ENCODE data around the gene SERPINB6.
"Not testable (repeated sequence)": the region's sequence is repeated elsewhere in the genome, so short reads cannot be mapped to it uniquely, and the experiment has no call there.

The SERPINB6 gene

GRCh38 chr6:2919401-2919800 lies 52.0 kb downstream of the SERPINB6 start:
- intact Hi-C loops (cut with DNase I) = no loop called here
- DNase-seq = peak in 1 of 10 donors; percentile 62

- intact Hi-C loops (cut with DNase I) = no loop called here
- peak in 1 of 10 donors; percentile 35 for DNase-seq
These were observed 52.4 kb downstream of the SERPINB6 start for GRCh38 chr6:2918936-2919335.

GRCh38 chr6:2917801-2918445 lies 53.4 kb downstream of the SERPINB6 start:
- peak in 1 of 10 donors; percentile 56 for DNase-seq
- intact Hi-C loops (cut with DNase I) = no loop called here

GRCh38 chr6:2917065-2917464 lies 54.3 kb downstream of the SERPINB6 start:
- intact Hi-C loops (cut with DNase I) = no loop called here
- DNase-seq = peak in 1 of 10 donors; percentile 15

- intact Hi-C loops (cut with DNase I) = no loop called here
- peak in 4 of 10 donors; percentile 19 to 88 (median 50) for DNase-seq
These were observed 55.0 kb downstream of the SERPINB6 start for GRCh38 chr6:2916158-2916925.

- DNase-seq = no peak
- intact Hi-C loops (cut with DNase I) = no loop called here
These were observed 56.2 kb downstream of the SERPINB6 start for GRCh38 chr6:2915150-2915549.

GRCh38 chr6:2914318-2914660 lies 57.1 kb downstream of the SERPINB6 start:
- intact Hi-C loops (cut with DNase I) = no loop called here
- peak in 1 of 10 donors; percentile 55 for DNase-seq

GRCh38 chr6:2913621-2914317 lies 57.6 kb downstream of the SERPINB6 start:
- peak in 1 of 10 donors; percentile 51 for DNase-seq

GRCh38 chr6:2911171-2911570 lies 60.2 kb downstream of the SERPINB6 start:
- DNase-seq = no peak
- intact Hi-C loops (cut with DNase I) = loop anchor here (2.0 kb wide), 1 partner anchor 64 kb away; no protein-coding TSS in a partner anchor

More at GRCh38 chr6:2913621-2914317, 57.6 kb downstream of the SERPINB6 start:
- intact Hi-C loops (cut with DNase I) = no loop called here

- intact Hi-C loops (cut with DNase I) = loop anchor here (2.0 kb wide), 1 partner anchor 63 kb away; no protein-coding TSS in a partner anchor
- DNase-seq = no peak
These were observed 61.6 kb downstream of the SERPINB6 start for GRCh38 chr6:2909718-2910117.

- DNase-seq = peak in 1 of 10 donors; percentile 43
- intact Hi-C loops (cut with DNase I) = not testable (repeated sequence)
These were observed 62.2 kb downstream of the SERPINB6 start for GRCh38 chr6:2909051-2909606.

GRCh38 chr6:2908516-2908915 lies 62.9 kb downstream of the SERPINB6 start:
- DNase-seq; intact Hi-C loops (cut with DNase I): not testable (repeated sequence)

GRCh38 chr6:2903411-2904185 lies 67.8 kb downstream of the SERPINB6 start:
- intact Hi-C loops (cut with DNase I); DNase-seq: not testable (repeated sequence)

GRCh38 chr6:2901645-2902502 lies 69.5 kb downstream of the SERPINB6 start:
- intact Hi-C loops (cut with DNase I); DNase-seq: not testable (repeated sequence)

GRCh38 chr6:2900821-2901644 lies 70.3 kb downstream of the SERPINB6 start:
- DNase-seq = peak in 5 of 10 donors; percentile 38 to 87 (median 53)
- intact Hi-C loops (cut with DNase I) = no loop called here

GRCh38 chr6:2900221-2900807 lies 71.1 kb downstream of the SERPINB6 start:
- no peak for DNase-seq
- intact Hi-C loops (cut with DNase I) = no loop called here

- DNase-seq = no peak
- intact Hi-C loops (cut with DNase I) = no loop called here
These were observed 71.8 kb downstream of the SERPINB6 start for GRCh38 chr6:2899596-2899995.
